HUDEP-2 (cell line): ENCODE data around the gene TMCO6.
"Not testable (repeated sequence)": the region's sequence is repeated elsewhere in the genome, so short reads cannot be mapped to it uniquely, and the experiment has no call there.

Experiments used
- DNase-seq, 76 experiments: peaks; one replicate each; lab custom pipeline; 2025; ENCODE audit not compliant: unreplicated experiment in 76 of 76; lab: John Stamatoyannopoulos, UW

The TMCO6 gene

GRCh38 chr5:140628711-140629110, 10.5 kb upstream of the TMCO6 start:
- no peak for DNase-seq

DNA sequence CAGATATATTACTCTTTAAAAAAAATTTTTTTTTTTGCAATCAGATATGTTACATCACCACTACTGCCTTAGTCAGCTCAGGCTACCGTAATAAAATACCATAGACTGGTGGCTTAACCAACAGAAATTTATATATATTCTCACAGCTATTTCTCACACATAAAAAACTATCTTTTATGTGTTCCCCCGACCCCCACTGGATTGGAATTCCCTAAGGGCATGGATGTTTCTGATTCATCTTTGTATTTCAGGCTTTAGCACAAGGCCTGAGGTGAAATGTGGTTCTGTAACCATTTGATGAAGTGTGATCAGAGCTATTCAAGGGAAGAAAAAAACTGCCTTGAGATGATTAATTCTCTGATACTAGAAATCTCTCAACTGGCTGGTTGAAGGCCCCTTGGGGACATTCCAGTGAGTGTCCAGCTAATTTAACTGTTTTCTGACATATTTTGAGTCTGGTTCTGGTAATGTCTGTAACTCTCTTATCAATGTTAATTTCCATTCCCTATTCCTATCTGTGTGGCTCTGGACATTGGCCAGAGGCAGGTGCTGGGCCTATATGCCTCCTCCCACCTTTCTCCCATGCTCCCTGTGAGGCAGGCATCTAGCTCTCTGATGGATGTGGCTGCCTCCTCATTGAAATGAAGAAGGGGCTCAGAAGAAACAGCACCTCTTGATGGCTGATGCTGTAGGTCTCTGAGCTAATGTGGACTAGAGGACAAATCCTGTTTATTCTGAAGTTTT, 8.8 kb upstream of the TMCO6 start:
- no peak for DNase-seq

GRCh38 chr5:140631036-140631417, 8.2 kb upstream of the TMCO6 start:
- no peak for DNase-seq

GRCh38 chr5:140631831-140632365, 7.4 kb upstream of the TMCO6 start:
- no peak for DNase-seq

GRCh38 chr5:140632366-140633020, 6.8 kb upstream of the TMCO6 start:
- DNase-seq, result peak in 42 of 76 experiments; percentile 4 to 56 (median 24)

DNA sequence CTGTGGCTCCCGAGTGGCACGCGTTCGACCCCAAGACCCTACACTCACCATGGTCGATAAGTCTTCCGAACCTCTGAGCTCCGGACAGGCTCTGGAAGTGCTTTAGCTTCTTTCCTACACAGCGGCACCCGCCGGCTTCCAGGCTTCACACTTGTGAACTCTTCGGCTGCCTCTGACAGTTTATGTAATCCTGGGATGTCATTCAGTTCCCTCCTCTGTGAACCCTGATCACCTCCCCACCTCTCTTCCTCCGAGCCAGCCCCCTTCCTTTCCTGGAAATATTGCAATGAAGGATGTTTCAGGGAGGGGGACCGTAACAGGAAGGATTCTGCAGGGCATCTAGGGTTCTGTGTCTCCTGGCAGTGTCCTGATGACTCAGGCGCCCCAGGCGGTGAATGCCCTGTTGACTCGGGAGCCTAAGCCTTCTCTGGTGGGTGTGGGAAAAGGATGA, 6.2 kb upstream of the TMCO6 start, which contains the start of gene CD14:
Gene CD14 (minus strand): TSS at position 155 of the 451 bp plus-strand sequence. CDS start 104 bp downstream, at position 51.
- peak in 23 of 76 experiments; percentile 0 to 42 (median 15) for DNase-seq

DNA sequence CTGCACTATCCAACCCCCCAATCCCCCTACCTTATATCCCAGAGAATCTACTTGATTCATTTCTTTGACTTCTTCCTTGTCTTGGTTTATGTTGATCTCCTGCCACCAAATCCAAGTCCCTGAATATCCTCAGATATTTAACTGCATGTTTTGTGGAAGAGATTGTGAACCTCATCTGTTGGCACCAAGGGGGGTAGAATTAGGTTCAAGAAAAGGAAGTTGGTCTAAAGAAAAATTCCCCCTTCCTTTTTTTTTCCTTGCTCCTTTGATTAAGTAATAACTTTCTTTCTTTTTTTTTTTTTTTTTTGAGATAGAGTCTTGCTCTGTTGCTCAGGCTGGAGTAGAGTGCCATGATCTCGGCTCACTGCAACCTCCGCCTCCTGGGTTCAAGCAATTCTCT, 5.8 kb upstream of the TMCO6 start:
- DNase-seq, result no peak

DNA sequence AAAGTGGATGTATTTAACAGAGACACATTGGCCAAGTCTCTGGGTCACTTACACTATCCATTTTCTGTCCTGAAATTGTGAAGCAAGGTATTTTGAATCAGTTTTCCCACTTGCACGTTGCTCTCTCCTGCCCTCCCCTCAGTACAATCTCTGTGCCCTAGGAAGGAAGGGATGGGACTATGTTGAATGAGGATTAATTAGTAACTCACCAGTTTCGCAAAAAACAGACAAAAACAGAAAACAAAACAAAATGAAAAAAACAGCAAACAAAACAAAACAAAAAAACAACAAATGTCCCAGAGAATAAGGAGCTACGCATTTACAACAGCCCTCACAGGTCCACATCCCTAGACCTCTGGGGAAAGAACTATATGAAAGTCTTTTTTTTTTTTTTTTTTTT, 5.1 kb upstream of the TMCO6 start:
- DNase-seq, result no peak

- DNase-seq, result no peak
Observed at GRCh38 chr5:140635291-140636257, 3.7 kb upstream of the TMCO6 start.

GRCh38 chr5:140637371-140638100, 1.7 kb upstream of the TMCO6 start:
- DNase-seq, result no peak

DNA sequence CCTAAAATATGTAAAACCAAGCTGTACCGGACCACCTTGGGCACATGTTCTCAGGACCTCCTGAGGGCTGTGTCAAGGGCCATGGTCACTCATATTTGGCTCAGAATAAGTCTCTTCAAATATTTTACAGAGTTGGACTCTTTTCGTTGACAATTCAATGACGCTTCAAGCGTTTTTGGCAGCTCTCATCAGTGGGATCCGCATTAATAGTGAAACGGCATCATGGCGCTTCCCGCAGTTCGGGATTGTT, 428 bp upstream of the TMCO6 start:
- not testable (repeated sequence) for DNase-seq

DNA sequence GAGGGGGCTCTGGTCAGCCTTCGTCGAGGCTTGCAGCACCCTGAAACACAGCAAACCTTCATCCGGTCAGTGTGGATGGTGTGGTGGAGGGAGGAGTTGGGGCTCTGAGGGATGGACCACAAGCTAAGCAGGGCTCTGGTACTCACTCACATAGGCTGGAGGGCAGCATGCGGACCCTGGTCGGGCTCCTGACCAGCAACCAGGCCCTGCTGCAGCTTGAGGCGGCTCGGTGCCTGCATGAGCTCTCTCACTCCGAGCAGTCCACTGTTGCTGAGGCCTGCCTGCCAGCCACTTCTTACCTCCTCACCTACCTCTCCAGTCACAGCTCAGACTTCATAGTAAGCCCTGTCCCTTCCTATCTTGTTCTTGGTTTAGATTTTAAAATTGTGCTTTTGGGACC, 2.5 kb downstream of the TMCO6 start:
- DNase-seq, result no peak

DNA sequence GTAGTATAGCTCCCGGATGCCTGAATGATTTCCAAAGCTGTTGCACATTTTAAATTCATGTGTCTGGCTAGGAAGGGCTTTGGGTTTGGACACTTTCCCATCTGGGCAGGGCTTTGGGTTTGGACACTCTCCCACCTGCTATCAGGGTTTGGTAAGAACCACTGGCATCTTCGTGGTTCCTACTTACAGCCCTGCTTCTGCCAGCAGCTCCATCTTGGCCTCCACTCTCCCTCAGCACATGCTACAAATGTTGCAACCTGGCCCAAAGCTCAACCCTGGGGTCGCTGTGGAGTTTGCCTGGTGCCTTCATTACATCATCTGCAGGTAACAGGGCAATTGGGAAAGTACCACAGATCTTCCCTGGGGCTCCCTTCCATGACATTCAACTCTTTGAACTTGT, 3.5 kb downstream of the TMCO6 start:
- peak in 3 of 76 experiments; percentile 6 to 16 (median 8) for DNase-seq

GRCh38 chr5:140647042-140647419, 7.8 kb downstream of the TMCO6 start:
- no peak for DNase-seq

- no peak for DNase-seq
Observed at GRCh38 chr5:140658870-140659269, 19.6 kb downstream of the TMCO6 start.

- not testable (repeated sequence) for DNase-seq
Observed at GRCh38 chr5:140660371-140660770, 21.1 kb downstream of the TMCO6 start.

DNA sequence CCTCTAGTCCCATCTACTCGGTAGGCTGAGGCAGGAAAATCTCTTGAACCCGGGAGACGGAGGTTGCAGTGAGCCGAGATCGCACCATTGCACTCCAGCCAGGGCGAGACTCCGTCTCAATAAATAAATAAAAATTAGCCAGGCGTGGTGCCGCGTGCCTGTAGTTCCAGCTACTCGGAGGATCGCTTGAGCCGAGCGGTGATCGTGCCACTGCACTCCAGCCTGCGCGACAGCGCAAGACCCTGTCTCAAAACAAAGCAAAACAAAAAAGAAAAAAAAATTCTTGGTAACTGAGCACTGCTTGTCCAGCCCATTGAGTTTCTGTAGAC, 24.7 kb downstream of the TMCO6 start:
- DNase-seq, result no peak

DNA sequence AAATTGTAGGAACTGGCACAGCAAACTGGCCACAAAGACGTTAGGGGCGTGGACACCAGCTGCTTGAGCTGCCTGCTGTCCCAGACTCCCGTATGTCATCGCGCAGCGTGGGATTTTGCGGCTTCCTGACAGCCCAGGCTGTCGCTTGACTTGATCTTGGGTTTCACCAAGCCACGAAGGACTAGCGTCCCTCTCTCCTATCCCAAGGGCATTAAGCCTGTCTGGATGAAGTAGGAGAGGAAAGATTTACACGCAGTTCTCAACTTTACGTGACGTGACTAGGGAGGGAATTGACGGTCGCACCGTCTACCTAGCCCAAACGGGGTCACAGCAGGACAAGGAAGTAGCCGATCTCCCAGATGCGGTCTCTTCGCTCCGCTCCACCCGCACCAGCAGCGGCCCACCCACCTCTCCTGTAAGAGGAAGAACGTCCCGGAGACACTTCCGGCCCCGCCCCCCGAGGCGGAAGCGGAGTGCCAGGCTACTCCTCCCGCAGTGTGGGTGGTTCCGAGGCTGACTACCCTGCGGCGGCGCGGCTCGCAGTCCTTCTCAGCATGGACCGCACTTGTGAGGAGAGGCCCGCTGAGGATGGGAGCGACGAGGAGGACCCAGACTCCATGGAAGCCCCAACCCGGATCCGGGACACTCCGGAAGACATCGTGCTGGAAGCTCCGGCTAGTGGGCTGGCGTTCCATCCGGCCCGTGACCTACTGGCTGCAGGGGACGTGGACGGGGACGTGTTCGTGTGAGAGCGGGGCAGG, 25.3 kb downstream of the TMCO6 start, which contains the start of gene WDR55:
Gene WDR55 (plus strand): TSS at position 546 of the 761 bp plus-strand sequence. CDS start 9 bp downstream, at position 555.
- DNase-seq, result peak in 75 of 76 experiments; percentile 23 to 97 (median 91)

DNA sequence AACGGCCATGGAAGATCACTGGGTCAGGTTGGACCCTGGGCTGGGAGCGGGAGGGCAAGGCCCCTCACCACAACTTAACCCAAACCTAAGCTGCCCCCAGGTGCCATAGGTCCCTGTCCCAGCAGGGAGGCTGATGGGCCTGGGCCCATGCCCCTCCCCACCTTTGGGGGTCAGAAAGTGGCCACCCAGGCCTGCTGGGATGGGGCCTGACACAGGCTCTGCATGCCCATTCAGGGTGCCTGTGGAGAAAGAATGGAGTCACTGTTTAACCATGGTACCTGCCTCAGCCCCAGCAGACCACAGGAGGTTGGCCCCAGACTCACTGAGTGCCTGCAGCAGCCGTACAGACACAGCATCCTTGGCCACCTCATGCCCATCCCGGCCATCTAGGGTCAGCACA, 31.8 kb downstream of the TMCO6 start:
- not testable (repeated sequence) for DNase-seq
